PC-3 (cell line): ENCODE measurements around the gene PLEKHM3.

Experiments used
- EZH2 ChIP-seq: fragments of 300-600 bp; sonication (generic); IDR thresholded peaks from one replicate; pipeline ENCODE4 v1.6.1; 2017; ENCODE audit warnings: antibody characterized with exemption, mild to moderate bottlenecking, low read length; ENCODE audit not compliant: unreplicated experiment
- TF ChIP-seq, protein P1 (sequence below): fragments of 300-600 bp; sonication (generic); conservative IDR thresholded peaks from 2 replicates; pipeline ENCODE4 v1.5.1; 2017; ENCODE audit warnings: antibody characterized with exemption, low read depth, mild to moderate bottlenecking, low read length

- TF ChIP-seq, protein P1, sequence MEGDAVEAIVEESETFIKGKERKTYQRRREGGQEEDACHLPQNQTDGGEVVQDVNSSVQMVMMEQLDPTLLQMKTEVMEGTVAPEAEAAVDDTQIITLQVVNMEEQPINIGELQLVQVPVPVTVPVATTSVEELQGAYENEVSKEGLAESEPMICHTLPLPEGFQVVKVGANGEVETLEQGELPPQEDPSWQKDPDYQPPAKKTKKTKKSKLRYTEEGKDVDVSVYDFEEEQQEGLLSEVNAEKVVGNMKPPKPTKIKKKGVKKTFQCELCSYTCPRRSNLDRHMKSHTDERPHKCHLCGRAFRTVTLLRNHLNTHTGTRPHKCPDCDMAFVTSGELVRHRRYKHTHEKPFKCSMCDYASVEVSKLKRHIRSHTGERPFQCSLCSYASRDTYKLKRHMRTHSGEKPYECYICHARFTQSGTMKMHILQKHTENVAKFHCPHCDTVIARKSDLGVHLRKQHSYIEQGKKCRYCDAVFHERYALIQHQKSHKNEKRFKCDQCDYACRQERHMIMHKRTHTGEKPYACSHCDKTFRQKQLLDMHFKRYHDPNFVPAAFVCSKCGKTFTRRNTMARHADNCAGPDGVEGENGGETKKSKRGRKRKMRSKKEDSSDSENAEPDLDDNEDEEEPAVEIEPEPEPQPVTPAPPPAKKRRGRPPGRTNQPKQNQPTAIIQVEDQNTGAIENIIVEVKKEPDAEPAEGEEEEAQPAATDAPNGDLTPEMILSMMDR, result no peak
- no peak for TF ChIP-seq EZH2
These were observed 105.0 kb downstream of the PLEKHM3 start for GRCh38 chr2:207920321-207920720.
